ENCODE measurements around the gene UBB. TPM values are rescaled to one million over a fixed set of nuclear protein-coding genes. Genes with fewer than 3 reads are reported as not detected.

Gene UBB
- total RNA-seq, 1 experiment from 2014 or later = 2,378 TPM

DNA sequence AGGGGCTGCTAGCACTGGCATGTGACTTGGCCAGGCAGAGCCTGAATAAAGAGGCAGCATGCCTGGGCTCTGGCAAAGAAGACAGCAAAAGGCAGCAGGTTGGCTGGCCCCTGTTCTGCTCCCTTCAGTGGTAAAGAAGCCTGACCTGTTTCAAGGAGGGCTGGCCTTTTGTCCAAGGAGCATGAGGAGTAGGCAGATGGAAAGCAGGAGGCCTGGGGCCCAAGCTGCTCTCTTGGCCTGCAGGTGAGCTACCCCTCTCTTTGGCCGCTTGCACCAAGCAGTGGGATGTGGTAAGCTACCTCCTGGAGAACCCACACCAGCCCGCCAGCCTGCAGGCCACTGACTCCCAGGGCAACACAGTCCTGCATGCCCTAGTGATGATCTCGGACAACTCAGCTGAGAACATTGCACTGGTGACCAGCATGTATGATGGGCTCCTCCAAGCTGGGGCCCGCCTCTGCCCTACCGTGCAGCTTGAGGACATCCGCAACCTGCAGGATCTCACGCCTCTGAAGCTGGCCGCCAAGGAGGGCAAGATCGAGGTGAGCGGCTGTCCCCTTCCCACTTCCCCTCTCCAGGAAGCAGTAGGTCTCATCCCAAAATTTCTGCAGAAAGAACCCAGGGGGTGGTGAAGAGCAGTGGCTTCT lies 42.5 kb downstream of the UBB start:
- Histone ChIP-seq H3K9me2 (ENCODE audit: insufficient read depth) (no peaks in the 10 kb centered on the region), H3K36me3 (ENCODE audit: control insufficient read depth in 1 of 2, insufficient read depth in 2 of 2, low read length in 2 of 2) (no peaks in the 10 kb centered on the region), H2AFZ (ENCODE audit: low read depth, low read length, poor library complexity, severe bottlenecking) (no peak overlapping the region), H3K79me2 (ENCODE audit: insufficient read depth, low read length) (no peaks in the 10 kb centered on the region), H4K20me1 (ENCODE audit: insufficient read depth) (no peaks in the 10 kb centered on the region), H3K4me2 (ENCODE audit: low read length) (no peak overlapping the region), H3K27me3 (ENCODE audit: insufficient read depth, low read length) (no peaks in the 10 kb centered on the region), H3K9me3 (ENCODE audit: control insufficient read depth in 1 of 2, insufficient read depth in 1 of 2, low read depth in 1 of 2, low read length in 2 of 2) (no peaks in the 10 kb centered on the region), H3K9ac (ENCODE audit: low read length) (no peak overlapping the region), H3K27ac (ENCODE audit: low read depth, low read length) (no peak overlapping the region), H3K4me3 (replicated peaks in 1 of 2; ENCODE audit: low read depth in 1 of 2, low read length in 2 of 2) (no peak overlapping the region), H3K4me1 (ENCODE audit: control insufficient read depth in 1 of 2, insufficient read depth in 2 of 2, low read length in 2 of 2) (peaks cover 29 to 35% of the 10 kb centered on the region in 2 experiments)
- TF ChIP-seq POLR2A (IDR thresholded peaks at IDR 0.05; ENCODE audit: borderline replicate concordance, extremely low read depth, insufficient read depth, insufficient read length) (no peak), FOSL1 (IDR thresholded peaks at IDR 0.05; ENCODE audit: low read depth) (no peak), YY1 (IDR thresholded peaks at IDR 0.05; ENCODE audit: extremely low read depth, insufficient replicate concordance, low read depth, low read length) (no peak)
- ChIA-PET RAD21 (ENCODE audit: low non-redundant PET in 1 of 2, low total read pairs in 2 of 2, uncharacterized antibody in 2 of 2, unreplicated experiment in 2 of 2) (interaction anchor here in 1 of 2 experiments (0.6 kb wide), 1 partner anchor 12 kb away, joined by 4 read pairs; no protein-coding TSS in a partner anchor), POLR2A (interaction anchor here (3.6 kb wide), 1 partner anchor 15 kb away, joined by 19 read pairs; no protein-coding TSS in a partner anchor), CTCF (no interaction called here)
- no TSS peak for BruUV-seq (replicated peaks)
- intact Hi-C loops (cut with micrococcal nuclease) = no loop called here
- DNase-seq (ENCODE audit: low read depth, low spot score) (no peak), ATAC-seq (no peak)

DNA sequence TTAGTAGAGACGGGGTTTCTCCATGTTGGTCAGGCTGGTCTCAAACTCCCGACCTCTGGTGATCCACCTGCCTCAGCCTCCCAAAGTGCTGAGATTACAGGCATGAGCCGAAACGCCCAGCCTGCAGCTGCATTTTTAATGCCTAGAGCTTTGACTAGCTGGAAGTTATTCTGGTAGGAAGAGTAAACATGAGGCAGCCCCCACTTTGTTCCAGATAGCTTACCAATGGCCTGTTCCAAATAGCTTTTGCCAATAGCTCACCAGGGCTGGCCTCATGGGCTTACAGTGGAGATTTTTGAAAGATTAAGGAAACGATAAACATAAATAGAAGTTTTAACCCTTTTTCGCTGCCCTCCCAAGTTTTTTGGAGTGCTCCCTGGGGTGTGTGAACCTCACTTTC lies 44.3 kb downstream of the UBB start:
- POLR2A ChIA-PET = interaction anchor here (6.8 kb wide), 1 partner anchor 15 kb away, joined by 93 read pairs; no protein-coding TSS in a partner anchor
- TF ChIP-seq, protein P1, sequence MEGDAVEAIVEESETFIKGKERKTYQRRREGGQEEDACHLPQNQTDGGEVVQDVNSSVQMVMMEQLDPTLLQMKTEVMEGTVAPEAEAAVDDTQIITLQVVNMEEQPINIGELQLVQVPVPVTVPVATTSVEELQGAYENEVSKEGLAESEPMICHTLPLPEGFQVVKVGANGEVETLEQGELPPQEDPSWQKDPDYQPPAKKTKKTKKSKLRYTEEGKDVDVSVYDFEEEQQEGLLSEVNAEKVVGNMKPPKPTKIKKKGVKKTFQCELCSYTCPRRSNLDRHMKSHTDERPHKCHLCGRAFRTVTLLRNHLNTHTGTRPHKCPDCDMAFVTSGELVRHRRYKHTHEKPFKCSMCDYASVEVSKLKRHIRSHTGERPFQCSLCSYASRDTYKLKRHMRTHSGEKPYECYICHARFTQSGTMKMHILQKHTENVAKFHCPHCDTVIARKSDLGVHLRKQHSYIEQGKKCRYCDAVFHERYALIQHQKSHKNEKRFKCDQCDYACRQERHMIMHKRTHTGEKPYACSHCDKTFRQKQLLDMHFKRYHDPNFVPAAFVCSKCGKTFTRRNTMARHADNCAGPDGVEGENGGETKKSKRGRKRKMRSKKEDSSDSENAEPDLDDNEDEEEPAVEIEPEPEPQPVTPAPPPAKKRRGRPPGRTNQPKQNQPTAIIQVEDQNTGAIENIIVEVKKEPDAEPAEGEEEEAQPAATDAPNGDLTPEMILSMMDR (IDR thresholded peaks at IDR 0.05 in 2 of 3, conservative IDR thresholded peaks at IDR 0.05 in 1 of 3; ENCODE audit: borderline replicate concordance in 1 of 3, insufficient read depth in 1 of 3, low read depth in 2 of 3, low read length in 2 of 3) = no peak
- TF ChIP-seq EGR1 (IDR thresholded peaks at IDR 0.05; ENCODE audit: low read depth) (no peak), ZFX (IDR thresholded peaks at IDR 0.05) (no peak), EZH2 (IDR thresholded peaks at IDR 0.05) (no peak), ZNF274 (IDR thresholded peaks at IDR 0.05; ENCODE audit: low read depth, low read length) (no peak), EZH2phosphoT487 (IDR thresholded peaks at IDR 0.05; ENCODE audit: borderline replicate concordance) (no peak), SP1 (IDR thresholded peaks at IDR 0.05; ENCODE audit: low read depth) (no peak), POLR2A (IDR thresholded peaks at IDR 0.05; ENCODE audit: borderline replicate concordance, extremely low read depth, insufficient read depth, insufficient read length) (no peak), POLR2AphosphoS5 (IDR thresholded peaks at IDR 0.05; ENCODE audit: low read depth, low read length) (no peak), TCF7L2 (IDR thresholded peaks at IDR 0.05; ENCODE audit: borderline replicate concordance, extremely low read depth, insufficient read depth, insufficient read length) (no peak)
- TF ChIP-seq, protein P2, sequence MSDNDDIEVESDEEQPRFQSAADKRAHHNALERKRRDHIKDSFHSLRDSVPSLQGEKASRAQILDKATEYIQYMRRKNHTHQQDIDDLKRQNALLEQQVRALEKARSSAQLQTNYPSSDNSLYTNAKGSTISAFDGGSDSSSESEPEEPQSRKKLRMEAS (IDR thresholded peaks at IDR 0.05) = no peak
- TF ChIP-seq, protein P3, sequence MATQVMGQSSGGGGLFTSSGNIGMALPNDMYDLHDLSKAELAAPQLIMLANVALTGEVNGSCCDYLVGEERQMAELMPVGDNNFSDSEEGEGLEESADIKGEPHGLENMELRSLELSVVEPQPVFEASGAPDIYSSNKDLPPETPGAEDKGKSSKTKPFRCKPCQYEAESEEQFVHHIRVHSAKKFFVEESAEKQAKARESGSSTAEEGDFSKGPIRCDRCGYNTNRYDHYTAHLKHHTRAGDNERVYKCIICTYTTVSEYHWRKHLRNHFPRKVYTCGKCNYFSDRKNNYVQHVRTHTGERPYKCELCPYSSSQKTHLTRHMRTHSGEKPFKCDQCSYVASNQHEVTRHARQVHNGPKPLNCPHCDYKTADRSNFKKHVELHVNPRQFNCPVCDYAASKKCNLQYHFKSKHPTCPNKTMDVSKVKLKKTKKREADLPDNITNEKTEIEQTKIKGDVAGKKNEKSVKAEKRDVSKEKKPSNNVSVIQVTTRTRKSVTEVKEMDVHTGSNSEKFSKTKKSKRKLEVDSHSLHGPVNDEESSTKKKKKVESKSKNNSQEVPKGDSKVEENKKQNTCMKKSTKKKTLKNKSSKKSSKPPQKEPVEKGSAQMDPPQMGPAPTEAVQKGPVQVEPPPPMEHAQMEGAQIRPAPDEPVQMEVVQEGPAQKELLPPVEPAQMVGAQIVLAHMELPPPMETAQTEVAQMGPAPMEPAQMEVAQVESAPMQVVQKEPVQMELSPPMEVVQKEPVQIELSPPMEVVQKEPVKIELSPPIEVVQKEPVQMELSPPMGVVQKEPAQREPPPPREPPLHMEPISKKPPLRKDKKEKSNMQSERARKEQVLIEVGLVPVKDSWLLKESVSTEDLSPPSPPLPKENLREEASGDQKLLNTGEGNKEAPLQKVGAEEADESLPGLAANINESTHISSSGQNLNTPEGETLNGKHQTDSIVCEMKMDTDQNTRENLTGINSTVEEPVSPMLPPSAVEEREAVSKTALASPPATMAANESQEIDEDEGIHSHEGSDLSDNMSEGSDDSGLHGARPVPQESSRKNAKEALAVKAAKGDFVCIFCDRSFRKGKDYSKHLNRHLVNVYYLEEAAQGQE (IDR thresholded peaks at IDR 0.05; ENCODE audit: low read depth) = no peak

More for the DNA sequence above, 44.3 kb downstream of the UBB start:
- Histone ChIP-seq H3K27ac (ENCODE audit: low read depth, low read length) (no peak overlapping the region), H3K9ac (ENCODE audit: low read length) (no peak overlapping the region), H3K4me2 (ENCODE audit: low read length) (no peak overlapping the region), H3K79me2 (ENCODE audit: insufficient read depth, low read length) (no peaks in the 10 kb centered on the region), H4K20me1 (ENCODE audit: insufficient read depth) (no peaks in the 10 kb centered on the region), H3K9me3 (ENCODE audit: control insufficient read depth in 1 of 2, insufficient read depth in 1 of 2, low read depth in 1 of 2, low read length in 2 of 2) (no peaks in the 10 kb centered on the region), H3K4me3 (replicated peaks in 1 of 2; ENCODE audit: low read depth in 1 of 2, low read length in 2 of 2) (no peak overlapping the region), H2AFZ (ENCODE audit: low read depth, low read length, poor library complexity, severe bottlenecking) (no peak overlapping the region), H3K9me2 (ENCODE audit: insufficient read depth) (no peaks in the 10 kb centered on the region), H3K27me3 (ENCODE audit: insufficient read depth, low read length) (no peaks in the 10 kb centered on the region), H3K36me3 (ENCODE audit: control insufficient read depth in 1 of 2, insufficient read depth in 2 of 2, low read length in 2 of 2) (no peaks in the 10 kb centered on the region), H3K4me1 (ENCODE audit: control insufficient read depth in 1 of 2, insufficient read depth in 2 of 2, low read length in 2 of 2) (peaks cover 11 to 19% of the 10 kb centered on the region in 2 experiments)
- ChIA-PET RAD21 (ENCODE audit: low non-redundant PET in 1 of 2, low total read pairs in 2 of 2, uncharacterized antibody in 2 of 2, unreplicated experiment in 2 of 2) (no interaction called here), CTCF (interaction anchor here (1.3 kb wide), 1 partner anchor 10 kb away, joined by 4 read pairs; no protein-coding TSS in a partner anchor)
- intact Hi-C loops (cut with micrococcal nuclease) = loop anchor here (5.0 kb wide), 1 partner anchor 38 kb away; no protein-coding TSS in a partner anchor
- ATAC-seq (no peak), DNase-seq (ENCODE audit: low read depth, low spot score) (no peak)
- no TSS peak for BruUV-seq (replicated peaks)
